ENCODE measurements around the gene GPC6.

The GPC6 gene

DNA sequence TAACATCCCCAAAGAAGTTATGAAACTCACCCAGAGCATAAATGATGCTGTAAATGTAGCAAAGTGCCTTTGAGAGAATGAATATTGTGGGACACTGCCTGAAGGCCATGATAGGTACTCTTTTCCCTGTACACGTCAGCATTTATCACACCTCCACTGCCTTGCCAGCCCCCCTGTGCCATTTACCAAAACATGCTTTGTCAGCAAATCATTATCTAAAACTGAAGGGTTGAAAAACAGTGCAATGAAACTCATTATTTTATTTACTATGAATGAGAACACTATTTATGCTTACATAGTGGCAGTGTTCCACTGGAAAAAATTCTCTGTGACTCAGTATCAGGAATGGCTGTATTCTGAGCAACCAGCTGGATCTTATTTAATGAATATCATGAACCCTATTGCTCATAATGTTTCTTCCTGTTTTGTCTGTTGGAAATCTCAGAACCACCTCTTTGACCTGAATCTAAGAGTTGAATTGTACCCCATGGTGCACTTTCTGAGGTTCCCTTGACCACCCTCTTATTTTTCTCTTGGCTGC is 688.7 kb downstream of the GPC6 start:
- DNase-seq (ENCODE audit: low spot score), result no peak

DNA sequence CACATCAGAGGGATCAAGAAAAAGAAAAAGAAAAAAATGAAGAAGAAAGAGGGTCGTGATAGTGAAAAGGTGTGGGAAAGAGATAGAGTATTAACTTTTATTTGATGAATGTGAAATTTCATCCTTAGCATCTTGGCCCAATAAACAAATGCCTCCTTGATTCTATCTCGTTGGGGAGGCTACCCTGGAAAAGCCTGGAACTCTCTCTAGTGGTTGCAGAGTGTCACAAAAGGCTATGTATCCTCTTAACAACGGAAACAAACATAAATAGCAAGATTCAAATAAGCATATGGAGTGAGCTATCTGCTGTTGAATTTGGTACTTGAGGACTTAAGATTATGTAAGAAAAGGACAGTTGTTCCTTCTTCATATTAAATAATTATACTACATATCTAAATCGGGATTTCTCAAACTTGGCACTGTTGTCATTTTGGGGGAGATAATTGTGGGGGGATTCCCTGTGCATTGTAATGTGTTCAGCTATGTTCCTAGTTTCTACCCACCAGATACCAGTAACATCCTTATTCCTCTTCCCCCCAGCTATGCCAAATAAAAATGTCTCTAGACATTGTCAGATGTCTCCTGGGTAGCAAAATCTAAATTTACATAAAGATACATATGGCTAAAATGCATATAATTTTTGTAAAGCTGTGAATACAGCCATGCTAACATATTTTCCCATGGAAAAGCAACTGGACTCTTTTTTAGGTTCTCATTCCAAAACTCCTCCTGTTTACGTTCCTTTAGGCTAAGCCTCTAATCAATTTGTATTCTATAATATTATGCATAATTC is 695.7 kb downstream of the GPC6 start:
- no peak for DNase-seq (ENCODE audit: low spot score)

- DNase-seq (ENCODE audit: low spot score), result no peak
These were observed 699.4 kb downstream of the GPC6 start for GRCh38 chr13:93925990-93926389.

DNA sequence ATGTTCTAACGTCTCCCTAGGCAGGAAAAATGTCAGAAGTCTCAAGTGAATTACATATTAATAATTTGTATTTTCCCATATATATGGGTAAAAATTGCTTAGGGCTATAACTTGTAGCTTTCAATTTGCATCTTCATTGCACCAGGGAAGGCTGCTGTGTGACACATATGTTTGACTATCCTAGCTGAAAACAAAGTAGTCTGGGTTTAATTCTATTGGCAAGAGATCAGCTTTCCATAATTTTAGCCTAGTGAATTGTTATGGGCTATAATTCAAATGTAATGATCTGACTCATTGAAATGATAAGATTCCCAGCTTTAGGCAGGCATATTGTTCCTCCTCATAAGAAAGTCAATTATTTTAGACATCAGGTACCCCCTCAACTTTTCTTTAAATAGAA is 699.8 kb downstream of the GPC6 start:
- DNase-seq (ENCODE audit: low spot score), result no peak

DNA sequence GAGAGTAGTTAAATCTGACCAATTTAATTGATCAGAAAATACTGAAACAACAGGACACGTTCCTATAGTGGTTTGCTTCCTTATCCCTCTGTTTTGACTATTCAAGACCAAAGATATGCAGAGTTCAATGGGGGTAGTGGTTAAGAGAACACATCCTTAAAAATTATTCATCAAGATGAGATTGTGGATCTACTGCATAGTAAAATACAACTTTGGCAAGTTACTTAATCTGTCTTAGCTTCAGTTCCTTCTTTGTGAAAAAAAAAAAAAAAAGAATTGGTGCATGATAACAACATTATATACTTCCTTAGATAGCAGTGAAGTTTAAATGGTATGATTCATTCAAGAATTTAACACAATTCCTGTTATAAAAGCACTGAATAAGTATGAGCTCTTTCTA is 700.8 kb downstream of the GPC6 start:
- DNase-seq (ENCODE audit: low spot score), result no peak

GRCh38 chr13:93932901-93933300 is 706.3 kb downstream of the GPC6 start:
- no peak for DNase-seq (ENCODE audit: low spot score)

DNA sequence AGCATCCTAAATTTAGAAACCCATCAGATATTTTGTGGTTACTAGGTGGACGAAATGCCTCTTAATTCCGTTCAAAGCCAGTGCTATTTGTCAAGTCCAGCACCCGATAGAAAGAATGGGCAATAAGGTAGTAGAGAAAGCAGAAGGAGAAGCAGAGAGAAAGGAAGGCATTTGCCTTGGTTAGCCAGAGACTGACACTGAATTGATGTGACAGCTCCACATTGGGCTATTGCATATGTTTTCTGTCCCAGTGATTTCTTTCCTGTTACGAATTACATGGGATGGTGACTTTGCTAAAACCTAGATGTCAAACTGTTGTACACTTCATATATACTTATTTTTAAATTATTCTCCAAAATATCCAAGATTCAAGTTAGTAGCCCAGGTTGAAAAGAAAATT is 710.3 kb downstream of the GPC6 start:
- no peak for DNase-seq (ENCODE audit: low spot score)

- DNase-seq (ENCODE audit: low spot score), result no peak
These were observed 714.8 kb downstream of the GPC6 start for GRCh38 chr13:93941444-93941843.

DNA sequence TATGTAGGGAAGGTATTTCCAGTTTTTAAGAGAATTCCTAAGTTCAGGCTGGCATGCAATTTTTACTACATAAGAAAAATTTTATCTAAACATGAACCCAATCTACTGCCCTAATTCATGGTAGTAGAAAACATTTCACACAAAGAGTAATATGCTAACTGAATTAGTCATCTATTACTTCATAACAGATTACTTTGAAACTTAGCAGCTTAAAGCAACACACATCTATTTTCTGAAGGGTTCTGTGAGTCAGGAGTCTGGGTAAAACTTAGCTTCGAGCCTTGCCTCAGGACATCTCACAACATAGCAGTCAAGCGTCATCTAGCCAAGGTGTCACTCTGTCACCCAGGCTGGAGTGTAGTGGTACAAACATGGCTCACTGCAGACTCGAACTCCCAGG is 715.4 kb downstream of the GPC6 start:
- no peak for DNase-seq (ENCODE audit: low spot score)

- no peak for DNase-seq (ENCODE audit: low spot score)
These were observed 719.0 kb downstream of the GPC6 start for GRCh38 chr13:93945621-93946020.

DNA sequence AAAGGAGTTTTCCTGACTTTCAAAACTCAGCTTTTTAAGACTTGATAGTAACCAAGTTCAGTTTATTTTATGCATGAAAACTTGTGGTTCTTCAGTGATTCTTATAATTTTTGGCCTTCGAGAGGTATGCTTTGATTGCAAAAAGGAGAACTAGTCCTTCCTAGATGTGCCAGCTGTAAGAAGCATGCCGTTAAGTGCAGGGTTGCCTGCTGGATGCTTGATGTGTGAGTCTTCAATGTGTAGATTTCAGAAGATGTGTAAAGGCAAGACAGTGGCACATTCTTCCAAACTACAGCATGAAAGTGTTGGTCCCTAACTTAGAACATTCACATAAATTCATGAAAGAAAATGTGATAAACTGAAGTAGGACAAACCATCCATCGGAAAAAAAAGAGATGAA is 720.4 kb downstream of the GPC6 start:
- DNase-seq (ENCODE audit: low spot score), result no peak

DNA sequence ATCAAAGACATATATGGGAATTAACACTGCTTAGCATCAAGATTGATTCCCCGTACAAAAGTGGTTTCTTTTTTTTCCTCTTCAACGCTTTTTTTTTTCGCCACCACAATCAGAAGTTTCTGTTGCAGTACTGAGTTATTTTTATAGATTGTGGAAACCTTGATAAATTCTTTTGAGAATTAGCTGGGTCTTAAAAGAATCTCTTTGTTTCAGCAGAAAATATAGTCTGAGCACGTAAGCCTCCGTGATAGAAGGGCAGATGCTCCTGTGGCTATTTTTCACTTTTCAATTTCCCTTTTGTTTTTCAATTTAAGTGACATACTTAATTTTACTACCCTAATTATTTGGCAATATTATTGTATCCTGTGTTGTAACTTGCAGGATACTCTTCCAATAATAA is 721.0 kb downstream of the GPC6 start:
- no peak for DNase-seq (ENCODE audit: low spot score)

DNA sequence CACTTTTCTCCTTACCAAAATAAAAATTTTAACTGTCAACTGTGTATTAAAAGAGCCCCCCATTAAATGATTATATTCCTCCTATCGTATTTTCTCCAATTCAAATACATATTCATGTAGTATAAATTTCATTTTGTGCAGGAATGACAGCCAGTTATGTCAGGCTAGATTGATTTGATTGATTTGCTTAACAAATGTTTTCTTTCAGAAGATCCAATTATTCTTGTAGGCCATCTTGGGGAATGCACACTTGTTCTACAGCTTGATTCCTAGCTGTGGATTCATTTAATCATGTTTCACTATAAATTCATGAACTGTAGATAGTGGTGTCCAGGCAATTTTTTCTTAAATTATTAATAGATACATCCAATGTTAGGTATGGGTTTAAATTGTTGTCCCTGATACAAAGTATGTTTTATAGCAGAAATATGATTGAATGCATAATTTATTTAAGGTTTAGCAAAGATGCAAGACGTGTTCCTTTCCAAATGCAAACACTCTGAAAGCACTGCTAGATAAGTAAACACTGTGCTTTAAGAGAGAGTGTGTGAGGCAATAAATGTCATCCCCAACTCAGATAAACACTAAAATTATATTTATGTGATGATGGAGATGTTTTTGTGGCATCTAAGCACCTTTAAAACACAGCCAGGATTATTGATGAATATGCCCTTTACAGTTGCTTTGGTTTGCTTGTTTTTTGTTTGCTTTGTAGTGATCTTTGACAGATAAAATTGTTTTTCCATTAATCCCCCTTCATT is 721.7 kb downstream of the GPC6 start:
- no peak for DNase-seq (ENCODE audit: low spot score)

DNA sequence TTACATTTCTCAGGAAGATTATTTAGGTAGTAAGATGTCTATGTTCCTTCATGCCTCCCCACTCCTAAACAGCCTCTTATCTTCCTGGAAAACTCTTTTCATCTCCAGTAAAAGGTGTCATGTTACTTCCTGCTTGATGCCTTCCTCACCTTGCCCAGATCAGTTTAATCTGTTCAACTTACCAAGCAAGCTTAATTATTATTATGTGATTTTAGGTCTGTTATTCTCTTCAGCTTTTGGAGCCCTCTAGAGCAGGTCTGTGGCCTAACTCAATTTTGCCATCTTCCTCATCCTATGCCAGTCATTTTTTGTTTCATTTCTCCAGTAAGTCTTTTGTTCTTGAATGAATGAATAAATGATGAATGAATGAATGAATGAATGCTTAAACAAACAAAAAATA is 724.5 kb downstream of the GPC6 start:
- DNase-seq (ENCODE audit: low spot score), result no peak

DNA sequence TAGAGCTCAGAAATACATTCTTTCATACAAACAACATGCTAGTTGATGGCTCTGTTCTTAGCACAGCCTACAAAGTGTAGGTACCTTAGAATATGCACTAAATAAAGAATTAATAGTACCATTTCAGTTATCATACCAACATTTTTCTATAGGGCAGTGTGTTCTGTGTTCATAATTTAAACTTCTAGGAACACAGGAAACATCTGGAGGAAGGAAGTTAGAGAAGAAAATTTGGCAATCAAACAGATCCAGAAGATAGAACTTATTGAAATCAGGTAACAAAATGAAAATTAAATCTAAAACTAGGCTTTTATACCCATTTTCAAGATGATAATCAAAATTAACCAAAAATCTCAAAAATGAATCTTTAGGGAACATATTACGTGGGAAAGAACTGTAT is 725.3 kb downstream of the GPC6 start:
- DNase-seq (ENCODE audit: low spot score), result no peak

DNA sequence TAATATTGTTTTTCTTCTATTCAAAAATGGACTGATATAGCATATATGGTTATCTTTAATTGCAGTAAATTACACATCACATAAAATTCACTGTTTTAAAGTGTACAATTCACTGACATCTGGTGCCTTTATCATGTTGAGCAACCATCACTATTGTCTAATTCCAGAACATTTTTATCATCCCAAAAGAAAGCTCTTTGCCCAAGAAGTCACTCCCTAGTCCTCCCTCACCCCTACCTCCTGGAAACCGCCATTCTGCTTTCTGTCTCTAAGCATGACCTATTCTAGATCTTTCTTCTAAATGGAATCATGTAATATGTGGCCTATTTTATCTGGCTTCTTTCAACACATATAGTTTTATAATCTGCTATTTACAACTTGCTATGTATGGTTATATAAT is 727.2 kb downstream of the GPC6 start:
- DNase-seq (ENCODE audit: low spot score), result no peak

DNA sequence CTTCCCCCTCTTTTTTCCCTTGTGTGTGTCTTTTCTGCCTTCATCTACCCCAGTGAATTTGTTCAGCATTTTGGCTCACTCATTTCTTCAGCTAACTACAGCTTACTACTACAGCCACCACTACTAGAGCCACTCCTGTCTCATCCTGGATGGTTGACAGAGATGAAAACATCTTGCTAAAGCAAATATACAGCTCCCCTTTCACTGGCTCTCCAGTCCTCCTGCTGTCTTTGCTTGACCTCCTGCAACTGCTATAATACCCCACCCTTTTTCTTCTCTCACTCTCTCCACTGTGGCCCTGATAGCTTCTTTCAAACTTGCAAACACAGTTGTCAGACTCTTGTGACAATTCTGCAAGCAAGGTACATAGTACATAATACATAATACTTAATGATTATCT is 729.3 kb downstream of the GPC6 start:
- DNase-seq (ENCODE audit: low spot score), result no peak

DNA sequence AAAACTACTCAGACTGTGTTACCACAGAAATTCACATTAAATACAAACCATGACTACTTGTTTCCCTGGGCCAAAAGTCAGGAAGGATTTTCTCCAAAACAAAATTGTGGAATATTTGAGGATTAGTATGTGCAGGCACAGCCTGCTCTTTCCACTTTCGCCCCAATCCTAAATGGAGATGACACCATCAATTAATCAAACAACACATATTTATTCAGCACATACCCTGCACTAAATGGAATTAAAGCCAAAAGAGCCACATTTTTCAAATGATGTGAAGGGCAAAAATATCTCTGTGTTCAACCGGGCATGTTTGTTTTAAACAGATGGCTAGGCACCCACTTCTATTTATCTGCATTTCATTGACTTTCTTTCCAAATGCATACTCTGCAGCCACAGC is 729.8 kb downstream of the GPC6 start:
- DNase-seq (ENCODE audit: low spot score), result no peak

DNA sequence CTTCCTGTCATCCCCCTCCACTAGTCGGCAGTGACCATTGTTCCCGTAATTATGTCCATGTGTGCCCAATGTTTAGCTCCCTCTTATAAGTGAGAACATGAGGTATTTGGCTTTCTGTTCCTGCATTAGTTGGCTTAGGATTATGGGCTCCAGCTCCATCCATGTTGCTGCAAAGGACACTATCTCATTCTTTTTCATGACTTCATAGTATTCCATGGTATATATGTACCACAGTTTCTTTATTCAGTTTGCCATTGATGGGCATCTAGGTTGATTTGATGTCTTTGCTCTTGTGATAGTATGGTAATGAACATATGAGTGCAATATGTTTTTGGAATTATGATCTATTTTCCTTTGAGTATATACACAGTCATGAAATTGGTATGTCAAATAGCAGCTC is 730.8 kb downstream of the GPC6 start:
- DNase-seq (ENCODE audit: low spot score), result no peak

- no peak for DNase-seq (ENCODE audit: low spot score)
These were observed 733.4 kb downstream of the GPC6 start for GRCh38 chr13:93959796-93960533.

- no peak for DNase-seq (ENCODE audit: low spot score)
These were observed 736.9 kb downstream of the GPC6 start for GRCh38 chr13:93963266-93964145.

Data from SK-N-DZ (cell line).